Transverse colon (tissue), 4 donors: ENCODE results near the gene USP34.

Experiments
- CTCF ChIP-seq, 5 experiments: fragments of 200-600 bp in 3 of 5; fragments of 450-650 bp in 2 of 5; sonication (generic) in 3 of 5; IDR thresholded peaks; 1 replicate in 2 of 5; 2 replicates in 3 of 5; pipeline ENCODE4 v1.5.1; 2016 to 2017; ENCODE audit warnings: antibody characterized with exemption in 5 of 5, inconsistent platforms in 3 of 5, mild to moderate bottlenecking in 2 of 5, moderate library complexity in 1 of 5
- EP300 ChIP-seq: sonication (generic); formaldehyde crosslinking; IDR thresholded peaks from one replicate; pipeline ENCODE4 v1.6.1; 2017; ENCODE audit warnings: antibody characterized with exemption, low read depth
- POLR2A ChIP-seq: fragments of 450-650 bp; IDR thresholded peaks from one replicate; pipeline ENCODE4 v1.6.1; 2016; ENCODE audit warnings: antibody characterized with exemption, mild to moderate bottlenecking, moderate library complexity
- POLR2AphosphoS5 ChIP-seq, 3 donors: sonication (generic); formaldehyde crosslinking; IDR thresholded peaks; one replicate each; pipeline ENCODE4 v1.6.1; 2016; ENCODE audit warnings: antibody characterized with exemption in 3 of 3

- TF ChIP-seq CTCF (IDR thresholded peaks at IDR 0.05) (no peak), EP300 (no peak), POLR2A (no peak), POLR2AphosphoS5 (IDR thresholded peaks at IDR 0.05) (no peak)
These were observed 207.1 kb downstream of the USP34 start for GRCh38 chr2:61263830-61264229.
